CD4-positive, alpha-beta T cell treated with Interleukin-6 at 100 ng/mL for 8 hours (primary cell): ENCODE measurements around the gene MFRP.

Experiments used
- DNase-seq: peaks from one replicate; pipeline ENCODE4 v3.0.0-alpha.2; 2020; ENCODE audit warnings: mixed read lengths, low spot score

The MFRP gene

DNA sequence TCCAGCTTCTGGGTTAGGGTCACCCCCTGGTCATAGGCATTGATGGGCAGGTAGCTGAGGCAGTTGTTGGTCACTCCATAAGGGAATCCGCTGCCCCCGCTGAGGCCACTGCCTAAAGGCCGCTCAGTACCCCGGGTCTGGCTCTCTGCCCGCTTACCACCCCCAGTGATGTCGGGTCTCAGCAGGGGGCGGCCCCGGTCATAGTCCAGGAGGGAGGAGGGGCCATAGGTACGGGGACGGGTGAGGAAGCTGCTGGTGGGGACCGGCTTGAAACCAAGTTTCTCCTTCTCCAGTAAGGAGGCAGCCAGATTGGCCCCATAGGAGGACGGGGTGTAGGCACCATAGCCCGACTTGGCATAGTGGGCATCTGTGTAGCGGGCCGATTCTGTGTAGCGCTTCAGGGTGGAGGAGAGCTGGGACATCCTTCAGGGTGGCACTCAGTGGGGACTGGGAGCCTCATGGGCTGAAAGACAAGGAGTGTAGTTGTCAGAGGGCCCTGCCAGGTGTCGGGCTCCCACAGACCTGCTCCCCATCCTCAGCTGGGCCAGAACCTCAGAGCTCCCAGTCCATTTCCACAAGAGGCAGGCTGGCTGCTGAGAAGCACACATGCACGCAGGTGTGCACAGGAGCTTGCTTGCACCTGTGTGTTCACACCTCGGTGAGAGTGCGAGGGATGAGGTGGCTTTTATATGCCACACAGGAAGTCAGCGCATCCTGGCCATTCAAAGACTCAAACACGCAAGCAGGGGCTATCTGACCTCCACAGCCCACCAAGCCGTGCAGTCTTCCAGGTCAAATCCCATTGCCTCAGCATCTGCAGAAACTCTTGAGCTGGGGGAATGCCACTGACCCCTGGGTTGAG is 26.8 kb upstream of the MFRP start:
- no peak for DNase-seq

DNA sequence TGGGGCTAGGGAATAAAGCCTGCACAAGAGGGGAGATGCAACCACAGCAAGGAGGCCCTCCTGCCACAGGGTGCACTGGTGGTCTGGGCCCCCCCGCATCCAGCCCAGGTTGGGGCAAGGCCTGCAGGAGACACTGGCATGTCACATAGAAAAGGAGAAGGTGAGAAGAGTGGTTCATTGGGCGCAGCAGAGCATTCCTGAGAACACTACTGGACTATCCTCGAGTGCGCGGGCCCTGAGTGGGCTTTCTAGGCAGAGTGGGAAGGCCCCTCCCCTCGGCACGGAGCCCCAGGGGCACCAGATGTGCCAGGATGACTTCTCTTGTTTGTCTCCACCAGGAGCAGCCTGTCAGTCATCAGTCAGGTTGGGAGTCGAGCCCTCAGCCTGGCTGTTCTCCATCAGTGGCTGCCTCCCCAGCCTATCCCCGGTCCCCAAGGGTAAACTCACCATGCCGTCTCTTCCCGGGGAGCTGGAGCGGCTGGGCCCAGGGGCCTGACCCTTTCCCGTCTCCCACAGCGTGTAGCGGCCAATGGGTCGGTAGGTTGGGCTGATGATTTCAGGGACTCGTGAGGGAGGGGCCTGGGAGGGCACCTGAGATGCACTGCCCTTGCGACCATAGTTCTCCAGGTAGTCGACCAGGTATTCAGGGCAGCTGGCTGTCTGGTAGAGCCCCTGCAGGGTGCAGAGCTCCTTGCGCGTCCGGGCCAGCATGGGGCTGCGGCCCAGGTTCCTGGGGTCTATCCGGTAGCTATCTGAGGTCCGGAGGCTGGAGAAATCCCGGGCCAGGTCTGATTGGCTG is 26.0 kb upstream of the MFRP start:
- no peak for DNase-seq

DNA sequence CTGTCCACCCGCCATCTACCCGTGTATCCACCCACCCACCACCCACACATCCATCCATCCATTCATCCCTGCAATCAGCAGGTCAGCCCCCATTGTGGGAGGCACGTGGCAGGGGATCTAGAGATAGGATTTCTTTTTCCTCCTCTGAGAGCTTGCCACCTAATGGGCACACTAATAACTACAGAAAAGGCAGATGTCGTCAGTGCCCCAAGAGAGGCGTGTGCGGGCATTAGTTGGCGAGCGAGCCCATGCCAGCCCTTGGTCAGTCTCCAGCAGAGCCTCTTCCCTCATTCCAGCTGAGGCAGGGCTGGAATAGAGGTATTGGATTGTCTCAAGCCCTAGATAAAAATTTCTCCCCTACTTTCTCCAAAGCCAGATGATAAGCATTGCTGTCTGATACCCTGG is 25.3 kb upstream of the MFRP start:
- DNase-seq: no peak

DNA sequence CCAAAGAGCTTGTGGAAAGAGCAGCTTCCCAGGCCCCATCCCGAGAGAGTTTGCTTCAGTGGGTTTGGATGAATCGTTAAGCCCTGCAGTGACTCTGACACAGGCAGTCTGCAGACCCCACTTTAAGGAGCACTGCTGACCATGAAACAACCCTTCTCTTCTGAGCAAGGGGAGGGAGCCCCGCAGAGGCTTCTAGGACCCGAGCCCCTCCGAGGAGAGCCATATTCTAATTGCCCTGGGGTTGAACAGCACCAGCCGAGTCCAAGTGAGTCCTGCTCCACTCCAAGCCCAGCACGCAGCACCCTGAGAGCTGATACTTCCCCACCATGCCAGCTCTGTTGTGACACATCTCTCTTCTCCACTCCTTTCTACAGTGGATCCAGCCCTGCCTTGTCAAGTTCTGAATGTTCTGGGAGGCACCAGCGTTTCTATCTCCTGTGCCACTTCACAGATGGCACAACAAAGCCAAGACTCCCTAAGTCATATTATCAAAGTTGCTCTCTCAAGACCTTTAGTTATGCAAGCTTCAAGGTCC is 24.6 kb upstream of the MFRP start:
- DNase-seq: no peak

DNA sequence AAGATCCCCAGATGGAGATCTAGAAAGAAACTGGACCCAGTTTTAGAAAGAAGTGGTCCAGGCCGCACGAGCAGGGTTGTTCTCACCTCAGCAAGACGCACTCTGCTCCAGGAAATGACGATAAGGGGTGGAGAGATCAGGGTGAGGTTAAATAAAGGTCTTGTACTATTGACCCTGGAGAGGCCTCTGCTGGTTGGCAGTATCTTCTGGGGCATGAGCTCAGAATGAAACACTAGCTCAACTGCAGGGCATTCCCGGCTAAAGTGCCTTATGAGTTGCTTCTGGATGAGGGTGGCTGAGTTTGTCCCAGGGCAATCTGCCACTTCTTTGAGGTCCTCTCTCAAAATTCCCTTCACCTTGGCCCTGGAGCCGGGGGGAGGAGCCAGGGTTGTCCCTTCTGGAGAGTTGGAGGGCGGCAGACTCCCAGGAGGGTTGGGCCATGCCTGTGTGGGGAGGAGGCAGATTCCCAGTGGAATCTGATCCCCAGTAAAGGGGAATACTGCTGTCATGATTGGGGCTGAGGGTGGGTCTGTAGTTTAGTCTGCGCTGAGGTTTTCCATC is 24.1 kb upstream of the MFRP start:
- no peak for DNase-seq

DNA sequence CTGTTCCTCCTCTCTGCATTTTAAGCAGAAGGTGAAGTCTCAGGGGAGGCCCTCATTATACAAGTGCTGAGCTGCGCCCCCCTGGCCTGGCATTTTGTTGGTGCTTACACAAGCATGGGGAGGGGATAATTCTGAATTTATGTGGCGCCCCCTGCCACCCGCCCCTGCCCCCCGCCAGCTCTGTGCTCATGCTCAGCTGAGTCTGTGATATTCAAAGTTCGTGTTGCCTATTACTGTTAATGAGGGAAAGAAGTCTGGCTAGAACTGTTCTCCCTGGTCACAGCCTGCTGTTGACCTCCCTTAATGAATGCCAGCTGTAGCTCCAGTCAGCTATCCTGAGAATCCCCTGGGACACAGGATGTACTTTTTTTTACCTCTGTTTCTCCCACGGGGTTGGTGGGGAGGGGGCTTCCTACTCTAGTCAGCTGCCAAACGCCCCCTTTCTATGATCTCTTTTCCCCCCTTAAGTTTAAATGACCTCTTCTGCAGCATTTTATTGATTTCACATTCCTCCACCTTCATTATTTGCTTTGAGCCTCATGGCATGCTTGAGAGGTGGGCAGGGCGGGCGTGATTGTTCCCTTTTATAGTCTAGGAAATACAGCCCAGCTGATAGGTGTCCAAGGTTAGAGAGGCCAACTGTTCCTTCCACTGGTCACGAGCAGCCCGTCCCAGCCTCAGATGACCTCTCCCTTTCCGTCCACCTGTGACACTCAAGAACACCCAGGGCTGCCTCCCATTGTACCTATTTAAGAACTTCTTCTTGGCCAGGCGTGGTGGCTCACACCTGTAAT is 22.8 kb upstream of the MFRP start:
- DNase-seq: no peak

DNA sequence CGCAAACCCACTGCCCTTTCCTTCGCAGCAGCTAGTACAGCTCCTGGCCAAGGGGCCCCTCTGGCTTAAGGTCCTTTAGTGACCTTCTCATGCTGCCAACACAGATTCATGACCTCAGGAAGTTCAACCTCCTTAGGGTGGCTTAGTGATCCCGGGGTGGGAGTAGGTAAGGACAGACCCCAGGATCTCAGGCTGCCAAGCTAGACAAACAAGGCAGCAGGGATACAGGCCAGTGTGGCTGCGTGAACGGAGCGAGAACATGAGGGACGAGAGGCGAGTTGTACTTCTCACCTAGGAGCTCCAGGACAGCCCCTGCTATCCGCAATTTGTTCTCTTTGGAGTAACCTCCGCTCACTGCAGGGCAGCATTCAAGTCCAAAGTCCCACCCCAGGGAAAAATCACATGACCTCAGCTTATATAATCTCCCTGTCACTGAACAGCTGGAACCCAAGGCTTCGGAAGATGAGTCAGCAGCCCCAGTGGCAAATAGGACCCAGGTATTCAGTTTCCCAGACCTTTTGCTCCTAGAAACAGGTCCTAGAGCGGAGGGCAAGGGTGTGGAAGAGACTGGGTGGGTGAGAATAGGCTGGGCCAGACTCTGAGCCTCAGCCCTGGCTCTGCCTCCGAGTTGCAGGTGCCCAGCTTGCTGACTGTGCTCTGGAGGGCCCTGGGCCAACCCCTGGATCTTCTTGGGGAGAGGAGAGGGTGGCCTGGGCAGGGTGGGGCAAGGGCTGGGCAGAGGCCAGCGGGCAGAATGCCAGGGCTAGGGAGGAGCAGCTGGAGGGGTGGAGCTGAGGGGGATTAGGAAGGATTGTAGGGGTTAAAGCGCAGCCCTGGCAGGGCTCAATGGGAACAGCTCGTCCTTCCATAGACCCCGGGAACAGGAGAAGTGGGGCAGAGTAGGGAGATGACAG is 21.9 kb upstream of the MFRP start:
- no peak for DNase-seq

DNA sequence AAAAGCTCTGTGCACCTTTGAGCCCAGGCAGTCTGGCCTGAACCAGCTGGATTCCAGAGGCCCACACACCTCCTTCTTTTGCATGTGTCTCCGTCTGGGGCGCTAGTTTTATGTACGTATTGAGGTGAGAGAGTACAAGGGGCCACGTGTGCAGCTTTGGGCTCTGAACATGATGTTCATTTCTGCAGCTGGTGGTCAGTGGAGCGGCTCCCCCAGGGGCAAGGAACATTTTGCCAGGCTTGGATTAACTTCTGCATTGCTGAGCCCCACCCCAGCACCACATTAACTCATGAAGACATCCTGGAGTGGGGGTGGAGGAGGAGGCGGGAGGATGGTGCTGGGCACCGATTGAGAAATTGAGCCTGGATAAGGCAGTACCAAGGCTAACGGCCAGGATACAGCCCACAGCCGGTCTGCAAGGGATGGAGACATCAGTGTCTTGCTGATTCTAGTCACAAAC is 21.2 kb upstream of the MFRP start:
- DNase-seq: no peak

DNA sequence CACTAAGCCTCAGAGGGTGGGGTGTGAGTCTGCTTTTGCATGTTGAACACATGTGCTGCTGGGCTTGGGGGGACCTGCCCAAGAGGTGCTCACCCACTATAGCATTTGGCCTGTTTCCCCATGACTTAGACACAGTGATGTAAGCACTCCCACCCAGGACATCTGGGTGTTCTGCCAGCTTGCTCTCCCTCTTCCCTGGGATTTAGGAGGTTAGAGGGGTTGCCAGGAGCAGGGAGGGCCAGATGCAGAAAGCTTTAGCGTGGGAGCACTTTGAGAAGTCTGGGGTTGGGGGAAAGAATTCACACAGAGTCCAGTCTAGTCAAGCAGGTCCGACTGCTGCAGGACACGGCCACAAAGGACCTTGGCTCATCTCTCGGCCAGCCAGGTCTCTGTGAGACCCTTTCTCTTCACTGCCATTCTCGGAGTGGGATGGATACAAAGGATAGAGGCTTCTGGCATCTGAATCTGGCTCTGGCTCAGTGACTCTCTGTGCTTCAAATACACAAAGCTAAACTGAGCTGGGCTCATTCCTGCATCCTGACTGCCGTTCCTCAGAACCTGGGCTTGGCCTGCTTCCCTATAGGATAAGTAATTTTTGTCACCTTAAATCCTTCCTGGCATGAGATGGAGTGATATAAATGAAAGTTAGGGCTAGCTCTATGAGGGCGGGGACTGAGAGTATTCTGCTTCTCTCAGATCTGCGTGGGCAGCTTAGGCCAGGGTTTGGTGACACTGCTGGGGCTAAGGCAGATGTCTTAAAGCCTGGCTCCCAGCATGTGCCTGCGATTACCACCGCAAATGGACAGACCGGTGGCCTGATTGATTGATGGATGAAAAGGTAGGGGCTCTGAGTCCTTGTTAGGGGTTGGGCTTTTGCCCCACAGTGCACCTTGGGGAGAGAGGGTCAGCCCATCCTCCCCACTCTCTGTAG is 20.4 kb upstream of the MFRP start:
- no peak for DNase-seq

DNA sequence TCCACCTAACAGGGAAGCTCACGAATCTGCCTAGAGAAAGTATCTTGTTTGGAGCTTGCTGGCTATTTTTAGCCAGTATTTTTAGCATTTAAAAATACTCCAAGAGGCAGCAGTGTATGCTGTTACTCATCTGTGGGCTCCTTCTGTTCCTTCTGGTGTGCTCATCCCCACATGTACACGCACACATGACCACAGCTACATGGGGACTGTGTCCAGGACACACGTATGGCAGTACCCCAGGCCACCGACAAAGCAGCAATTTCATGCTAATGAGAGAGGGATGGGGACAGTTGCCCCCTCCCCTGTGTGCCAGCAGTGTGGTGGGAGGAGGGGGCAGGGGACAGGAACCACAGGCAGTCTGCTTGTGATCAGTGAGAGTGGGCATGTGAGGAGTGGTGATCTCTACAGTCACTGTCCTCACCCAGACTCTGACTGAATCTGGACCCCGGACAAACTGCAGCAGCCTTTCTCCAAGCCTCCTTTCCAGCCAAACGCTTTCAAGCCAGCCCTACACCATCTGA is 18.6 kb upstream of the MFRP start:
- DNase-seq: no peak

DNA sequence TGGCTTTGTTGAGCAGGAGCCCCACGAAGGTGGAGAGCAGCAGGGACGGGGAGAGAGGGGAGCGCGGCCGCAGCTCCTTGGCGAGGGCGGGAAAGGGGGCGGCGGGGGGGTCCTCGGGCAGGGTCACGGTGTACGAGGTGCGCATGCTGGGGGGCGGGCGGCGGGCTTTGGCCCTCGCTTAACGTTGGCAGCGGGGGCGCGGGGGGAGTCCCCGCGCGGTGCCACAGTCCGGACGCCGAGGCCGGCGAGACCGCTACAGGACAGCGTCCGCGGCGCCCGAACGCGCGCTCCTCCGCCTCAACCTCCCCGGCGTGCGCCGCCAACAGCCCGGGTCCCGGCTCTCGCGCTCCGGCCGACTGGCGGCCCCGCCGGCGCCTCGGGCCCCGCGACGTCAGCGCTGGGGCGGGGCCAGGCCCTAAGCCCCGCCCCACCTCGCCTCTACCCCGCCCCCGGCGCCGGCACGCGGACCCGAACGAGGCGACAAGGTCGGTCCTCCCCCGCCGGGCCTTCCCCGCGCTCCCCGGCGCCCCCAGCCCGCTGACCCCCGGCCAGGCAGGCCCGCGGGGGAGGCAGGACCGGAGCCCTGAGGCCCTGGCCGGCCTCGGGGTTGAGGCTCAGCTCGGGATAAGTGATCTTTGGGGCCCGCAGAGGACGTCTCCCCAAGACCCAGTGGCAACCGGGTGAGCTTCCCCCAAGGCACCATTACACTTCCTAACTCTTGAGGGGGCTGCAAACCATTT is 17.5 kb upstream of the MFRP start:
- peak; percentile 34 for DNase-seq

DNA sequence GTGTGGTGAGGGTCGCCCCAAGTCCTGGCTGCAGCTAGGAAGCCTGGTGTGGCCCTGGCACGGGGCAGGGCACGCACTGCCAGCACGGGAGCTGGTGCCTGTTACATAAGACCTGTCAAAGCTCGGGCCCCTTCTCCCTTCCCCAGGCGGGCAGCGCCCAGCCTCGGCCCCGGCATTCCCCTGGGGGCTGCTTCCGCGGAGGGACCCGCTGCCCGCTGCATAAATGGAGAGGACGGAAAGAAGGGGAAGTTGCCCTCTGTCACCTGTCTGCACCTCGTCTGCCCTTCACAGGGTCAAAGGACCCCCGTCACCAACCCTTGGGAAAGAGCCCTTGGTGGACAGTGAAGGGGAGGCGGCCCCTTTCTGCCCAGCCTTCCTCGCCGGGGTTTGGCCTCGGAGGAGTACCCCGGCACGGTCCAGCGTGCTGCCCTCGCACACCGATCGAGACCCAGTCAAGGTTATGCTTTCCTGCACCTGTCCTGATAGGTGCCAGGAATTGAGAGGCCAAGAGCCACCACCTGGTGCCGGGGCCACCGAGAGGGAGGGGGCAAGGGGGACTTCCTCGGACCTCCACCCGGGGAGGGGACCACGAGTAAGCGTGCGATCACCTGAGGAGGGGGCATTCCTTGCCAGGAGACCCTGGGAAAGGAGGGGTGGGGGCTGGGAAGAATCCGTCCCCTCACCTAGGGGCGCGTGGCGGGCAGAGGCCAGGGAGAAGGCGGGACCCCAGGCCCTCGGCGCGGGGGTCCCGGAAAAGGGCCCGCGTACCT is 16.8 kb upstream of the MFRP start:
- DNase-seq: no peak

DNA sequence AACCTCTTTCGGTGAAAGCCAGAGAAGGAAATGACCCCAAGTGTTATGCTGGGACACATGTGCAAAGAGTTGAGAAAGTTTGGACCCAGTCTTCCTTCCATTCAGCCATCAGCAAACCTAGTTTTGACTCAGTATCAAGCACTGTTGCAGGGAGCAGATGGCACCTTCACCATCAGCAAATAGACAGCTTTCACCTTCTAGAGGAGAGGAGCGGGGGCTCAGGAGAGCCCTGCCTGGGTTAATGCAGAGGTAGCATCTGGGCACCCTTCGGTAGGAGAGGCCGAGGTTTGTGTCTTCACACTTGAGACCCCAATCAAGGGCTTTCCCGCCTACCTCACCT is 16.2 kb upstream of the MFRP start:
- DNase-seq: no peak

DNA sequence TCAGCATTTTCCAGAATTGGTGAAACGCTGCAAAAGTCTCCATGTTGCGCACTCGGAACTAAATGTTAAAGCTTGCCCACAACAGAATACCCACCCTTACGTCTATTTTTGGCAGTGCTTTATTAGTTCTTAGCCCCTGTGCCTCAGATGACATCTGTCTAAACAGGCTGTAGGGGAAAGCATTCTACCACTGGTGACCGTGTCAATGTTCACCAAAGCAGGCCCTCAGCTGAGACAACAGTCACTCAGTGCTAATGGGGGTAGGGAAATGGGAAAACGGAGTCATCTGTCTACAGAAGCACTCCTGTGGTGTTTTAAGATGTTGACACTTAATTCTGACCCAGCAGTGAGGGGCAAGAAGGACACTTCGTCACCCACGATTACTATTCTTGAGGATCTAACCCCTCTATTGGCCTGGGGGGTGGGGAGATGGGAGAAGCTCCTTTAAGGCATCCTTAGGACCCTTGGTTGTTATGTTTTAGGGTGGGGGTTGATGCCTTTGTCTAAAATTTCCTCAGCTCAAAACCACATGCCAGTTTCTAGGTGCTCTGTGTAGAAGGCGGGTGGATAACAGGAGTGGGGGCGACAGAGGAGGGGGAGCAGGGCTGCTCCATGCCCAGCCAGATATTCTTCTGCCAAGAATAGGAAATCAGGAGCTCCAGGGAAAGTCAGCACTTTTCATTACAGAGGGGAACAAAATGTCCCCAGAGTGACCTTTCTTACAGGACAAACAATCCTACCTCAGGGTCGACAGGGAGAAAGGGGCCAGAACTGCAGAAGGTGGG is 15.6 kb upstream of the MFRP start:
- no peak for DNase-seq

DNA sequence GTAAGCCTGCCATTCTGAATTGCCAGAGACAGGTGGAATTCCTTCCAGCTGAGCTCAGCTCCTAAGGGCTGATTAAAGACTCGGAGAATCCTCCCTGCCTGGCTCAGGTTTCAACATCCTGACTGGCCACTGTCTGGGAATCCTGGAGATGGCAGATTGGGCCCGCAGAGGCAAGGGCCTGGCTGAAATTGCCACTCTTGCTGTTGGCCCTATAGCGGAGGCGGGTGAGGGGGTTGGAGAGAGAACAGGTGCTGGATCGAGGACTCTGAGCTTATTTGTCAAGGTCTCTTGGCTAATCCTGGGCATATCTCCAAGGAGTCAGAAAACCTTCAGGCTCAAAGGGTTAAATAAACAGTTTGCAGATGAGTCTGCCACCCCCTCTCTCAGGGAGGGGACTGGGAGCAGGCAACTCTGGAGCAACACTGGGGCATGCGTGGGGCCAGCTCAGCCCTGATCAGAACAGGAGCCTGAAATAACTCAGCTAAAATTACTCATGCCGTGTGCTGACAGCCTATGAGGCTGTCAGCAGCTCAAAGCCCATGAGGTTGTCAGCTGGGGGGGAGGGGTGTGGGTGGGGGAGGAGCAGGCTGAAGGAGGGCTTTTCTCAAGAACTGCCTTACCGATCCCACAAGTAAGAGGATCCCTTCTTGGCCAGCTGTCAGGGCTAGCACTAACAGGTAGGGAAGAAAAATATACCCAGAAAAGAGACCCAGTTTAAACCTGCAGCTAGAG is 14.7 kb upstream of the MFRP start:
- no peak for DNase-seq
